ENCODE data around the gene ASTN2.

DNA sequence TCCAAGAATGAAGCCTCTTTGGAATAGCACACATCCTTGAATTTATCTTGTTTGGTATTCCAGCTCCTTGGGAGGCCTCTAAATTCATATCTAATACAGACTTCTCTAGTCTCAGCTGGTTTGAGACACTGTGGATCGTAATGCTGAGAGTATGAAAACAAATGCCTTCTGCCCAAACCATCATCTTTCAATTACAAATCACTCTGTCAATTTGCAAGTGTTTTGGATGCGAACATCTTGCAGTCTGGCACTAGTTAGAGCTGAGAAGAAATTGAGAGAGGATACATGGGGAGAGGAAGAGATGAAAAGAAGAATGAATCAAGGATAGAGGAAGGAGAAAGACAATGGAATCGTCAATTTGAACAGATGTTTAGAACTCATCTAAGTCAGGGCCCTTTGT, 342.6 kb downstream of the ASTN2 start:
- TF ChIP-seq, protein P1, sequence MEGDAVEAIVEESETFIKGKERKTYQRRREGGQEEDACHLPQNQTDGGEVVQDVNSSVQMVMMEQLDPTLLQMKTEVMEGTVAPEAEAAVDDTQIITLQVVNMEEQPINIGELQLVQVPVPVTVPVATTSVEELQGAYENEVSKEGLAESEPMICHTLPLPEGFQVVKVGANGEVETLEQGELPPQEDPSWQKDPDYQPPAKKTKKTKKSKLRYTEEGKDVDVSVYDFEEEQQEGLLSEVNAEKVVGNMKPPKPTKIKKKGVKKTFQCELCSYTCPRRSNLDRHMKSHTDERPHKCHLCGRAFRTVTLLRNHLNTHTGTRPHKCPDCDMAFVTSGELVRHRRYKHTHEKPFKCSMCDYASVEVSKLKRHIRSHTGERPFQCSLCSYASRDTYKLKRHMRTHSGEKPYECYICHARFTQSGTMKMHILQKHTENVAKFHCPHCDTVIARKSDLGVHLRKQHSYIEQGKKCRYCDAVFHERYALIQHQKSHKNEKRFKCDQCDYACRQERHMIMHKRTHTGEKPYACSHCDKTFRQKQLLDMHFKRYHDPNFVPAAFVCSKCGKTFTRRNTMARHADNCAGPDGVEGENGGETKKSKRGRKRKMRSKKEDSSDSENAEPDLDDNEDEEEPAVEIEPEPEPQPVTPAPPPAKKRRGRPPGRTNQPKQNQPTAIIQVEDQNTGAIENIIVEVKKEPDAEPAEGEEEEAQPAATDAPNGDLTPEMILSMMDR (conservative IDR thresholded peaks at IDR 0.05): no peak
- TF ChIP-seq ZFX (IDR thresholded peaks at IDR 0.05): no peak
